GM21619 (cell line): ENCODE data around the gene GUK1.
A peak's percentile ranks its signal among the peaks of the same experiment; 100 is the strongest.
"Not testable (repeated sequence)": the region's sequence is repeated elsewhere in the genome, so short reads cannot be mapped to it uniquely, and the experiment has no call there.

Experiments
- ATAC-seq: cut with Tn5 transposase; IDR thresholded peaks from one replicate; pipeline ENCODE4 v1.9.1; 2021; ENCODE audit not compliant: unreplicated experiment

GUK1 gene

GRCh38 chr1:228104526-228105269 is 35.4 kb upstream of the GUK1 start:
- ATAC-seq = no peak

DNA sequence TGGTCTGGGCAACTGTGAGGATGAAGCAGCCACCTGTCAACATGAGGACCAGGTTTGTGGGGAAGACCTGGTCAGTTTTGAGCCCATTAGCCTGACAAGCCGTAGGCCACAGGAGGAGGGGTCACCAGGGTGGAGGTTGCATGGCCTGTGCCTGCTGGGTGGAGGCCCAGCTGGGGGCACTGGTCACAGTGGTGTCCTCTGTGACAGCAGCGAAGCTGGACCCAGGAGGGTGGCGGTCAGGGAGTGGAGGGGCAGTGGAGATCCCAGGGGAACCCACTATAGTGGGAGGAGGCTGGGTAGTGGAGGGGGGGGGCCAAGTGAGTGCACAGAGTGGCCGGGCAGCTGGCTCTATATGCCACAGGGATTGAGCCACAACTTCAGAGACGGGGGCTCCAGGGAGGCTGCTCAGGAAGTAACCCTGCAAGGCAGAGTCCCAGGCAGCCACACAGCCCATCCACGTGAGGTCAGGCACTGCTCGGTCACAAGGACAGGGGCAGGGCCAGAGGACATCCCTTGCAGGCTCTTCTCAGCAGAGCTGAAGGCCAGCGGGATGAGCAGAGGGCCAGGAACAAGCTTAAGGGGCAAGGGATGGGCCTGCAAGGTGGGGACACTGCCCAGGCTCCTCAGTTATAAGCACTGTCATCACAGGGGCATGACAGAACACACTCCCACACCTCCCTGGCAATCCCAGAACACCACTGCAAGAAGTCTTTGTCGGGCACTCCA is 34.6 kb upstream of the GUK1 start:
- no peak for ATAC-seq

DNA sequence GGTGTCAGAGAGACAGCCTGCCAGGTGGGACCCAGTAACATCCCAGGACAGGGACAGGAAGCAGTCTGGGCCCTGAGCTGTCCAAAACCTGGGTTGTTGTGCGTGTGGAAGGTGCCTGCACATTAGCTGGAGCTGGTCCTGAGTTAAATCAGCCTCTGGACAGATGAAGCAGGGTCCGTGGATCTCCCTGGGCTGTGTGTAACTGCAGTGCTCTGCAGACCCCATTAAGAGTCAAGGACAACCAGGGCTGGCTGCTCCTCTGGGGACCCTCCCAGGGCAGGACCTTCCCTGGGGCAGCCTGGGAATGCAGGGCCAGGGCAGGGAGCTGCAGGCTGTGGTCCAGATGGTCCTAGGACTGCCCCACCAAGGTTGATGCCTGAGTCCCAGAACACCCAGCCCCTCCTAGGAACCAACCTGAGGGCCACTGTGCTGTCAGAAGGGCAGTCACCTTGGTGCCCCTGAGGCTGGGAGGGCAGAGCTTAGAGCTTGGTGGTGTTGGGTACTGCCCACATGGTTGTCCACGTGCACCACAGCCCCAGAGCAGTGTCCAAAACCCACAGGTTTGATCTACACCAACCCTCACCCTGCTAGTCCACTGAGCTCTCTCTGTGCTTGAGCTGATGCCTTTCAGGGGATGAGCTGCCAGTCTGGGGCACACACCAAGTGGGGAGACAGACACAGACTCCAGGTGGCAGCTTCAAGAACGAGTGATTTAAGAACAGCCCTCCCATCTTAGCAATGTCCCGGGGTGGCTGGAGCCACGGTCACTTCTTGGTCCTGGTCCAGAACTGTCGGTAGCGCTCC is 33.9 kb upstream of the GUK1 start:
- ATAC-seq = no peak

GRCh38 chr1:228106800-228107054 is 33.4 kb upstream of the GUK1 start:
- ATAC-seq = no peak

DNA sequence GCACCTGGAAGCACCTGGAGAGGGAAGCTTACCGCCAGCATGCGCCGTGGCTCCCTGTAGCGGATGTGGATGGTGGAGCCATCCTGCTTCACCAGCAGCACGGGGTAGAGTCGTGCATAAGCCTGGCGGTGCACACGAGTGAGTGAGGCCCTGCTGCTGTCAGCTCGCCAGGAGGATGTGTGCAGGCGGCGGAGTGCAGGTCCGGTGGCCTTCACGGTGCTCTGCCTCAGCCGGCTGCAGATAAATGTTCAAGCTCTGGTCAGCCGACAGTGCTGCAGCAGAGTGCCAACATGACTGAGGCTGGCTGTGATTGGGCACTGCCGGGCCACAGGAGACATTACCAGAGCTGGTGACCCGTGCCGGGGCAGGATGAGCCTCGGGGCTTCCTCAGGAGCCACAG is 32.4 kb upstream of the GUK1 start:
- no peak for ATAC-seq

- ATAC-seq = no peak
These were observed 31.9 kb upstream of the GUK1 start for GRCh38 chr1:228108055-228108690.

DNA sequence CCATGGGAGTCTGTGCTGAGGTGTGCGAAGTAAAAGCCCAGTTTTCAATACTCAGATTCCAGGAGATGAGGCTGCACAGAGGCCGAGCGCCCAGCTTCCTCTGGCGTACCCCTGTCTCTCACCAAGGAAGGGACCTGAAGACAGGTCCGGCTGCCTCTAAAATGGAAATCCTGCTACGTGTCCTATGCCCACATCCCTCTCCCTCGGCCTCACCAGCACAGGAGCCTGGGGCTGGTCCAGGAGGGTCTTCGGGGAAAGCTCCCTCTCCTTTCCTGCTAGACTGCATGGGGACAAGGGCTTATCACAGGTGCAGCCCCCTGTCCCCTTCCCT is 31.4 kb upstream of the GUK1 start:
- no peak for ATAC-seq

- peak; percentile 90 for ATAC-seq
These were observed 30.8 kb upstream of the GUK1 start, which contains the start of gene MRPL55 for GRCh38 chr1:228109073-228109961. TSS of gene MRPL55 (minus strand) at chr1:228109299. CDS start at chr1:228108260, 1,039 bp downstream.

DNA sequence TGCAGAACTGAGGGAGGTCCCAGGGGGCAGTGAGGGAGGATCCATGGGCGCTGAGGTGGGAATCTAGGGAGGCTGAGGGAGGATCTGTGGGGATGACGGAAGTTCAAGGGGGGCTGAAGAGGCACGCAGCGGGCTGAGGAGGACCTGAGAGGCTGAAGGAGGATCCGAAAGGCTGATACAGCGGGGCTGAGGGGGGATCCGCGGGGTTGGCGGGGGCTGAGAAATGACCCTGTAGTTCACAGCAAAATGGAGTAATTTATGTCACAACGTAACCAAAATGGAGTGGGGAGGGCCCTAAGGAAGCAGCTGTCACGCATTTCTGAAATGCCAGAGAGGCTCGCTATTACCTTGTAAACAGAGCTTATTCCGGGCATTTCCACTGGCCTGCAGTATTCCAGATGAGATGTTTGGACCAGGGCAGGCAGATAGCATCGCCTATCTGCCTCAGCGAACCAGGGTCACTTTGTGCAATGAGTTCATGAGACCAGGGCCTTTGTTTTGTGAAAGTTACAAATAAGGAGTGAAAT is 30.1 kb upstream of the GUK1 start:
- ATAC-seq = no peak

- no peak for ATAC-seq
These were observed 29.5 kb upstream of the GUK1 start for GRCh38 chr1:228110556-228110955.

GRCh38 chr1:228111315-228111714 is 28.8 kb upstream of the GUK1 start:
- ATAC-seq = not testable (repeated sequence)

GRCh38 chr1:228112167-228112566 is 27.9 kb upstream of the GUK1 start:
- ATAC-seq = no peak

GRCh38 chr1:228112617-228113016 is 27.5 kb upstream of the GUK1 start:
- no peak for ATAC-seq

DNA sequence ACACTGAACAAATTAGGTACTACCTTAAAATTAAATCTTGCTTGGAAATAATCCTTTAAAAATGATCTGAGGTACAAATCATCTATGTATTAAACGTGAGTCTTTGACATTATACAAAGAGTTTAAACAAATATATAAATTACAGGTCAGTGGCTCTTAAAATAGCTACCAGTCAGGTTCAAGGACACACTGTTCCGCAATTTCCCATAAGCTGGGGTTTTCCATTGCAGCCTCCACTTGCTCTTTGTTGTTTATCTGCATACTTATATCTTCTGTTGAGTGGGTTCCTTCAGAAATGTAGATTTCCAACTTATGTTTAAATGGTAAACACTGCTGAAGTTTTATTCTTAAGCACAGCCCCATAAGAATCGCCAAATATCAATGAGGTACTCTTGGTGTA is 25.3 kb upstream of the GUK1 start:
- ATAC-seq = no peak

DNA sequence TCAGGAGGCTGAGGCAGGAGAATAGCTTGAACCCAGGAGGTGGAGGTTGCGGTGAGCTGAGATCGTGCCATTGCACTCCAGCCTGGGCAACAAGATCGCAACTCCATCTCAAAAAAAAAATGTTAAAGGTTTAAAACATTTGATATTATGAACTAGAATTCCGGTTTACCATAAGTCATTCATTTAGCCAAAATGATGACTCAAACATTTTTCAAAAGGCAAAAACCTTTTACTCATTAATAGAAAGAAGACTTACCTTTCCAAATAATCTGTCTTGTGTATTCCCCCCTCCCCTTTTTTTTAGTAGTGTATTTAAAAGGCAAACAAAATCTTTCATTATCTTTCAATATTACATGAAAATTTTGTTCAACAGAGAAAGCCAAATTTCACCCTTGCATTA is 22.7 kb upstream of the GUK1 start:
- ATAC-seq = no peak

GRCh38 chr1:228118040-228118439 is 22.0 kb upstream of the GUK1 start:
- ATAC-seq = no peak

GRCh38 chr1:228120351-228120750 is 19.7 kb upstream of the GUK1 start:
- no peak for ATAC-seq

GRCh38 chr1:228120857-228121489 is 19.1 kb upstream of the GUK1 start:
- no peak for ATAC-seq

GRCh38 chr1:228122921-228123441 is 17.1 kb upstream of the GUK1 start:
- no peak for ATAC-seq

- no peak for ATAC-seq
These were observed 16.6 kb upstream of the GUK1 start for GRCh38 chr1:228123505-228123904.
